ENCODE measurements around the gene STK40.

- TF ChIP-seq, protein P1, sequence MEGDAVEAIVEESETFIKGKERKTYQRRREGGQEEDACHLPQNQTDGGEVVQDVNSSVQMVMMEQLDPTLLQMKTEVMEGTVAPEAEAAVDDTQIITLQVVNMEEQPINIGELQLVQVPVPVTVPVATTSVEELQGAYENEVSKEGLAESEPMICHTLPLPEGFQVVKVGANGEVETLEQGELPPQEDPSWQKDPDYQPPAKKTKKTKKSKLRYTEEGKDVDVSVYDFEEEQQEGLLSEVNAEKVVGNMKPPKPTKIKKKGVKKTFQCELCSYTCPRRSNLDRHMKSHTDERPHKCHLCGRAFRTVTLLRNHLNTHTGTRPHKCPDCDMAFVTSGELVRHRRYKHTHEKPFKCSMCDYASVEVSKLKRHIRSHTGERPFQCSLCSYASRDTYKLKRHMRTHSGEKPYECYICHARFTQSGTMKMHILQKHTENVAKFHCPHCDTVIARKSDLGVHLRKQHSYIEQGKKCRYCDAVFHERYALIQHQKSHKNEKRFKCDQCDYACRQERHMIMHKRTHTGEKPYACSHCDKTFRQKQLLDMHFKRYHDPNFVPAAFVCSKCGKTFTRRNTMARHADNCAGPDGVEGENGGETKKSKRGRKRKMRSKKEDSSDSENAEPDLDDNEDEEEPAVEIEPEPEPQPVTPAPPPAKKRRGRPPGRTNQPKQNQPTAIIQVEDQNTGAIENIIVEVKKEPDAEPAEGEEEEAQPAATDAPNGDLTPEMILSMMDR (IDR thresholded peaks at IDR 0.05; ENCODE audit: low read depth, low read length): no peak
- no peak for TF ChIP-seq EZH2phosphoT487 (IDR thresholded peaks at IDR 0.05; ENCODE audit: low read depth)
These were observed 76.3 kb downstream of the STK40 start for GRCh38 chr1:36309397-36309796.
